Urothelium cell line (cell line): ENCODE results near the gene SLC38A10.

Experiments used
- DNase-seq: peaks from one replicate; pipeline ENCODE4 v3.0.0; 2011; ENCODE audit warnings: low spot score, mixed read lengths
- FAIRE-seq: peaks from 2 replicates; lab custom pipeline; 2011; peaks lifted over from hg19 to GRCh38; lab: Jason Lieb, UNC

The SLC38A10 gene

GRCh38 chr17:81245024-81245664, 50.0 kb downstream of the SLC38A10 start:
- FAIRE-seq = no peak
- no peak for DNase-seq

GRCh38 chr17:81244358-81245023, 50.6 kb downstream of the SLC38A10 start:
- DNase-seq = no peak
- peak; percentile 79 for FAIRE-seq

GRCh38 chr17:81243333-81243664, 51.8 kb downstream of the SLC38A10 start:
- DNase-seq (no peak), FAIRE-seq (no peak)

- no peak for DNase-seq
- FAIRE-seq = no peak
These were observed 52.4 kb downstream of the SLC38A10 start for GRCh38 chr17:81242421-81243332.

GRCh38 chr17:81241648-81242420, 53.3 kb downstream of the SLC38A10 start:
- FAIRE-seq (peak; percentile 81), DNase-seq (peak; percentile 73)

GRCh38 chr17:81241203-81241602, 53.9 kb downstream of the SLC38A10 start:
- no peak for FAIRE-seq
- no peak for DNase-seq

GRCh38 chr17:81240761-81241160, 54.3 kb downstream of the SLC38A10 start:
- FAIRE-seq = no peak
- no peak for DNase-seq

GRCh38 chr17:81239714-81240555, 55.2 kb downstream of the SLC38A10 start:
- FAIRE-seq (peak; percentile 84), DNase-seq (peak; percentile 44)

- FAIRE-seq = peak; percentile 94
- peak; percentile 100 for DNase-seq
These were observed 56.0 kb downstream of the SLC38A10 start, which contains the start of the genes NDUFAF8 and TEPSIN for GRCh38 chr17:81238815-81239713. NDUFAF8 (plus strand) TSS chr17:81239318; CDS start chr17:81239364, 46 bp downstream. TEPSIN (minus strand) TSS chr17:81239055; CDS start chr17:81239033, 22 bp downstream.

GRCh38 chr17:81238490-81238814, 56.7 kb downstream of the SLC38A10 start:
- FAIRE-seq (no peak), DNase-seq (no peak)

- no peak for DNase-seq
- FAIRE-seq = peak; percentile 80
These were observed 57.3 kb downstream of the SLC38A10 start for GRCh38 chr17:81237591-81238489.

GRCh38 chr17:81236784-81237183, 58.3 kb downstream of the SLC38A10 start:
- FAIRE-seq (no peak), DNase-seq (no peak)

GRCh38 chr17:81235822-81236740, 59.0 kb downstream of the SLC38A10 start:
- peak; percentile 13 for FAIRE-seq
- no peak for DNase-seq

- no peak for FAIRE-seq
- no peak for DNase-seq
These were observed 59.9 kb downstream of the SLC38A10 start for GRCh38 chr17:81234940-81235821.

GRCh38 chr17:81234506-81234855, 60.6 kb downstream of the SLC38A10 start:
- no peak for FAIRE-seq
- DNase-seq = no peak
